Spleen (tissue), 7 donors: ENCODE measurements around the gene NOXA1.

Source experiments
- POLR2A ChIP-seq, 3 donors: fragments of 450-650 bp; IDR thresholded peaks; one replicate each; pipeline ENCODE4 v1.5.1; 2017; ENCODE audit warnings: antibody characterized with exemption in 3 of 3, mild to moderate bottlenecking in 1 of 3
- POLR2AphosphoS5 ChIP-seq, 3 donors: sonication (generic); formaldehyde crosslinking; IDR thresholded peaks; one replicate each; pipeline ENCODE4 v1.5.1; 2017; ENCODE audit warnings: antibody characterized with exemption in 3 of 3
- TF ChIP-seq, protein P1 (sequence below), 11 experiments: fragments of 200-600 bp in 7 of 11; fragments of 450-650 bp in 4 of 11; sonication (generic) in 4 of 11; IDR thresholded peaks in 8 of 11; conservative IDR thresholded peaks in 3 of 11; 1 replicate in 7 of 11; 2 replicates in 4 of 11; pipeline versions ENCODE4 v1.4.0 to v1.8.0; 2016 to 2021; ENCODE audit warnings: antibody characterized with exemption in 11 of 11, inconsistent platforms in 4 of 11, mild to moderate bottlenecking in 1 of 11
- donor health status: DM: no; HTN: no; CAD: no; lungs with moderate emphysema.
- donor health status: DM: no; HTN: no; CAD: no.
- donor health status: DM: no; HTN: no; CAD: no.

DNA sequence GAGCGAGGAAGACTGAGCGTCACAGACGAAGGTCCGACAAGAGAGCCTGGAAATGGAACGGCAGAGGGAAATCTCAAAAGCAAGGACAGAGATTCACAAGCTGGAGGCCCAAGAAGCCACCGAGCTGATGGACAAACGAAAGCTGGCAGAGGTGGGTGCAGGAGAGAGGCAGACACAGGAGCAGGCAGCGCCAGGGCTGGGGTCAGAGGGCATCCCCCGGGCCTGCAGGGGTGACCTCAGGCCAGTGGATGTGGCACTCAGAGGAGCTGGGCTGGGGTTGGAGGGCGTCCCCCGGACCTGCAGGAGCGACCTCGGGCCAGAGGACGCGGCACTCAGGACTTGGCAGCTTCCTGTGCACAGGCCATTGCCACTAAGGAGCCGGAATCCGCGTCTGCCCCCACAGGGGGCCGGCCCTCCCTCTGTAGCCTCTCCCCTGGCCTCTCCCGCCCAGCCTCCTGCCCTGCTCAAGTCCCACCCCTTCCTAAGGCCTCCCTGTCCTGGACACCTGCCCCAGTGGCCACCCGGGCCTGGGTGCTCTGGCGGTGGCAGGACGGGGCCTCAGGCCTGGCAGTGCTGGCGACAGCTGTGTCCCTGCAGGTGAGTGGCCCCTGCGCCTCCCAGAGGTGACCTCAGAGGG lies 40.6 kb upstream of the NOXA1 start:
- TF ChIP-seq POLR2AphosphoS5 (IDR thresholded peaks at IDR 0.05) (peak in 2 of 3 donors; percentile 56 to 62), POLR2A (IDR thresholded peaks at IDR 0.05) (no peak)
- TF ChIP-seq, protein P1, sequence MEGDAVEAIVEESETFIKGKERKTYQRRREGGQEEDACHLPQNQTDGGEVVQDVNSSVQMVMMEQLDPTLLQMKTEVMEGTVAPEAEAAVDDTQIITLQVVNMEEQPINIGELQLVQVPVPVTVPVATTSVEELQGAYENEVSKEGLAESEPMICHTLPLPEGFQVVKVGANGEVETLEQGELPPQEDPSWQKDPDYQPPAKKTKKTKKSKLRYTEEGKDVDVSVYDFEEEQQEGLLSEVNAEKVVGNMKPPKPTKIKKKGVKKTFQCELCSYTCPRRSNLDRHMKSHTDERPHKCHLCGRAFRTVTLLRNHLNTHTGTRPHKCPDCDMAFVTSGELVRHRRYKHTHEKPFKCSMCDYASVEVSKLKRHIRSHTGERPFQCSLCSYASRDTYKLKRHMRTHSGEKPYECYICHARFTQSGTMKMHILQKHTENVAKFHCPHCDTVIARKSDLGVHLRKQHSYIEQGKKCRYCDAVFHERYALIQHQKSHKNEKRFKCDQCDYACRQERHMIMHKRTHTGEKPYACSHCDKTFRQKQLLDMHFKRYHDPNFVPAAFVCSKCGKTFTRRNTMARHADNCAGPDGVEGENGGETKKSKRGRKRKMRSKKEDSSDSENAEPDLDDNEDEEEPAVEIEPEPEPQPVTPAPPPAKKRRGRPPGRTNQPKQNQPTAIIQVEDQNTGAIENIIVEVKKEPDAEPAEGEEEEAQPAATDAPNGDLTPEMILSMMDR (IDR thresholded peaks at IDR 0.05 in 8 of 11, conservative IDR thresholded peaks at IDR 0.05 in 3 of 11): no peak
